WERI-Rb-1 (cell line): ENCODE results near the gene MATR3.

Experiments used
- DNase-seq: peaks from one replicate; pipeline ENCODE4 v3.0.0-alpha.2; 2020
- H3K27ac ChIP-seq: fragments of 250-450 bp; sonication (Bioruptor Pico); 2 replicates; pipeline ENCODE4 v1.5.1; 2020; ENCODE audit warnings: mild to moderate bottlenecking, moderate library complexity
- H3K27me3 ChIP-seq: fragments of 250-450 bp; sonication (Bioruptor Pico); 2 replicates; pipeline ENCODE4 v1.5.1; 2021; ENCODE audit warnings: mild to moderate bottlenecking, low read depth, moderate library complexity; ENCODE audit not compliant: insufficient read depth, severe bottlenecking
- H3K36me3 ChIP-seq: fragments of 250-450 bp; sonication (Bioruptor Pico); 2 replicates; pipeline ENCODE4 v1.5.1; 2020; ENCODE audit warnings: mild to moderate bottlenecking, moderate library complexity
- H3K4me3 ChIP-seq: 2 replicates; pipeline ENCODE4 v1.5.1; 2011; ENCODE audit warnings: low read depth, mild to moderate bottlenecking, control low read depth, low read length
- H3K9me3 ChIP-seq: fragments of 250-450 bp; sonication (Bioruptor Pico); 2 replicates; pipeline ENCODE4 v1.5.1; 2021; ENCODE audit warnings: mild to moderate bottlenecking, moderate library complexity; ENCODE audit not compliant: severe bottlenecking
- TF ChIP-seq, protein P1 (sequence below): IDR thresholded peaks from 2 replicates; pipeline ENCODE4 v1.5.1; 2011; ENCODE audit warnings: low read depth, mild to moderate bottlenecking, control low read depth, inconsistent platforms, low read length

Gene MATR3

DNA sequence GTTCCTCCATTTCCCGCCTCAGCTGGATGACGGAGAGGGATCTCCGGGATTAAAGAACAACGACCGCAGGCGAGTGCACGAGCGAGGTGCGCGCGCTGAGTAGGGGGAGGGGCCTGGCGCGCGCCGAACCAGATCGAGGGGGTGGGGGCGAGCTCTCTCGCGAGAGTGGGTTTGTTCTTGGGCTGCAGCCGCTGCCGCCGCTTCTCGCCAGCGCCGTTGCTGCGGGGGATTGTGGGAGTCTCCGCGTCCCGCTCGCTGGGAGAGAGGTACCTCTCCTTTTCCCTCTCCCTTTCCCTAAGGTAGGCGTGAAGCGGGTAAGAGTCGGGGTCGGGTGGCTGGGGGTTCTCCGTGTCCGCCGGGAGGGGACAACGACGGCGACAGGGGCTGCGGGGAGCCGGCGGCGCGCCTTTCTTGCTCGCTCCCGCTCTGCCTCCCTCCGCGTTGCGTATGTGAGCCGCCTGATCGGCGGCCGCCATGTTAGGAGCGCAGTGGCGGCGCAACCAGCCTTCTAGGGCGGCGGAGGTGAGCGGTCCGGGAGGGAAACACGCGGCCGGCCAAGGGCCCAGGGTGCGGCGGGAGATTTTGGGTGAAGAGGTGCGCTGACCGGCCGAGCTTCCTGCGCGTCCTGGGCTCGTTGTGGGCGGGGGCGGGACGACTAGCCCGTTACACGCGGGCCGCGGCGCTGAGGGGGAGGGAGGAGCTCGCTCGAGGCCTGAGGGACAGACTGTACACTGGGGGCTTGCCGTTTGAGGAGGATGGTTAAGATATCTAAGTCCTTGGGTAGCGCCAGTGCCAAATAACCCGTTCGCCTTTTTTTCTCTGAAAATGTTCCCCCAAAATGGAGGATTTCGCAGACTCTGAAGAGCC, at the start of gene MATR3:
Gene MATR3 (plus strand): TSS at position 234 of the 867 bp plus-strand sequence. CDS start 13,676 bp downstream, outside the sequence.
- H3K27me3 ChIP-seq, result no peaks in the 10 kb centered on the region
- no peaks in the 10 kb centered on the region for H3K9me3 ChIP-seq
- DNase-seq, result peak; percentile 96
- peak within 1 kb of the TSS; percentile 99 for H3K4me3 ChIP-seq
- peaks cover 40% of the 10 kb centered on the region for H3K36me3 ChIP-seq
- TF ChIP-seq, protein P1, sequence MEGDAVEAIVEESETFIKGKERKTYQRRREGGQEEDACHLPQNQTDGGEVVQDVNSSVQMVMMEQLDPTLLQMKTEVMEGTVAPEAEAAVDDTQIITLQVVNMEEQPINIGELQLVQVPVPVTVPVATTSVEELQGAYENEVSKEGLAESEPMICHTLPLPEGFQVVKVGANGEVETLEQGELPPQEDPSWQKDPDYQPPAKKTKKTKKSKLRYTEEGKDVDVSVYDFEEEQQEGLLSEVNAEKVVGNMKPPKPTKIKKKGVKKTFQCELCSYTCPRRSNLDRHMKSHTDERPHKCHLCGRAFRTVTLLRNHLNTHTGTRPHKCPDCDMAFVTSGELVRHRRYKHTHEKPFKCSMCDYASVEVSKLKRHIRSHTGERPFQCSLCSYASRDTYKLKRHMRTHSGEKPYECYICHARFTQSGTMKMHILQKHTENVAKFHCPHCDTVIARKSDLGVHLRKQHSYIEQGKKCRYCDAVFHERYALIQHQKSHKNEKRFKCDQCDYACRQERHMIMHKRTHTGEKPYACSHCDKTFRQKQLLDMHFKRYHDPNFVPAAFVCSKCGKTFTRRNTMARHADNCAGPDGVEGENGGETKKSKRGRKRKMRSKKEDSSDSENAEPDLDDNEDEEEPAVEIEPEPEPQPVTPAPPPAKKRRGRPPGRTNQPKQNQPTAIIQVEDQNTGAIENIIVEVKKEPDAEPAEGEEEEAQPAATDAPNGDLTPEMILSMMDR, result no peak
- peak within 1 kb of the TSS; percentile 99 for H3K27ac ChIP-seq

DNA sequence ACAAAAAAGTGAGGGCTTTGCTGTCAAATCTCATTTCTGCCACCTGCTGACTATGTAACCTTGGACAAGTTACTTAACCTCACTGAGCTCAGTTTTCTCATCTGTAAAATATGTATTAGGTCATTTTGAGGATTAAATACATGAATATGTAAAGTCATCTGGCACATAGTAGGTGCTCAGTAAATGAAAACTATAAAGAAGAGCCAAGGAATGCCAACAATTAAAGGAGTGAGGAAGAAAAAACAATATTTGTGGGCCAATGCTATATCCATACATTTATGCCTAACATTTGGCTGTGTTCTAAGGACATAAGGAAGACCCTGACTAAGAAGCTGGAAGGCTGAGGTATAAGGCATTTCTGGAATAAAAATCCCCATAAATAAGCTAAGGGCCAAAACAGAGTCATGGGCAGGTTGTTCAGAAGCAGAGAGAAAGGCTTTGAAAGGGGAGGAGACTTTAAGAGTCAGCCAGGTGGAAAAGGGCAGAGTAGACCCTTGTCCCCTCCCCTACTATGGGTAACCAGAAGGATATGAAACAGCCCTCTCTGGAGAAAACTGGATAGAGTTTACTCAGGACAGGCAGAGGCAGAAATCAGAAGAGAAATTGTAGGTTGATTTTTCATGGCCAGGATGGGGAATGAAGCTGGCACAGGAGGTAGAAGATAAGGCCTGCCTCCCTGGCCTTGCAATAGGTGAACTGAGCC, 47.8 kb upstream of the MATR3 start:
- no peak for DNase-seq
- TF ChIP-seq, protein P1, result no peak
- no peaks in the 10 kb centered on the region for H3K9me3 ChIP-seq
- no peak overlapping the region for H3K27ac ChIP-seq
- no peak overlapping the region for H3K4me3 ChIP-seq
- no peaks in the 10 kb centered on the region for H3K36me3 ChIP-seq
- H3K27me3 ChIP-seq, result no peaks in the 10 kb centered on the region

DNA sequence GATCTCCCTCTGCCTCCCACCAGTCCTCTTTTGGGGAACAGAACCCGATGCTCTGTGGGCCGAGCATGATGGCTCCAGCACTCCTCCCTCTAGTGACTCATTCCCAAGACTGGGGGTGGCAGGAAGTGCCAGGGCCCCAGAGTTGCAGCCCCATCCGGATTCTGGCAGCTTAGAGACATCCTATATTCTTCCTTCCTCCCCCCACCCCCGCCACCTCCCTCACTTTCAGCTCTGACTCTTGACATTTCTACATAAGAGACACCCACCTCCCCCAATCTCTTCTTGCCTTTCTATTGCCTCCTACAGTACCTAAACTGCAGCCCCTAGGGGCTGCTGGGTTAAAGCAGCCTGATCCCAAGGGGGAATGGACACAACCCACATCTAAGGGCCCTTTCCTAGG, 47.1 kb upstream of the MATR3 start:
- no peak for DNase-seq
- TF ChIP-seq, protein P1, result no peak
- H3K27ac ChIP-seq, result no peak overlapping the region
- no peaks in the 10 kb centered on the region for H3K27me3 ChIP-seq
- no peaks in the 10 kb centered on the region for H3K9me3 ChIP-seq
- H3K4me3 ChIP-seq, result no peak overlapping the region
- H3K36me3 ChIP-seq, result no peaks in the 10 kb centered on the region

- no peak overlapping the region for H3K4me3 ChIP-seq
- no peaks in the 10 kb centered on the region for H3K9me3 ChIP-seq
- H3K27ac ChIP-seq, result no peak overlapping the region
- H3K36me3 ChIP-seq, result no peaks in the 10 kb centered on the region
- DNase-seq, result no peak
- TF ChIP-seq, protein P1, result no peak
- H3K27me3 ChIP-seq, result no peaks in the 10 kb centered on the region
Observed at GRCh38 chr5:139248826-139249453, 44.6 kb upstream of the MATR3 start.

DNA sequence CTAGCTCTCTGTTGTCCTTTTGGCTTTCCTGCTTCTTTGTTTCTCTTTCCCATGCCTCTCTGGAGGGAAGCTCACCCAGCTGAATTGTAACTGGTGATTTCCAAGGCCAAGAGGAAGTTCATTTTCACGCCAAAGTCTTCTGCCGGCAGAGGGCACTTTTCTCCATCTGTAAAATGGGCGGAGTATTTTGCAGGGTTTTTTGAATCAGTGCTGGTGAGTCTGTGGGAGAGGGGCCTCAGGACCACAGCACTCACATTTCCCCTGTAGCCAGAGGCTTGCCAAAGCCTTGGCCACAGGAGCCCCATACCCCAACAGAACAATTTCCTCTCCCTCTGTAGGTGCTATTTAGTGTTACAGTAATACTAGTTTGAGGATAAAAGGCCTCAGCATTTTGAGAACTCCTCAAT, 42.3 kb upstream of the MATR3 start:
- no peak overlapping the region for H3K4me3 ChIP-seq
- DNase-seq, result no peak
- no peaks in the 10 kb centered on the region for H3K9me3 ChIP-seq
- H3K27me3 ChIP-seq, result no peaks in the 10 kb centered on the region
- H3K27ac ChIP-seq, result no peak overlapping the region
- TF ChIP-seq, protein P1, result no peak
- H3K36me3 ChIP-seq, result no peaks in the 10 kb centered on the region
